NOMO-1 treated with dmso at 0.1 percent for 144 hours (cell line): Measurements from ENCODE around the gene TADA2A.

Source experiments
- DNase-seq: peaks from one replicate; lab custom pipeline; 2025; ENCODE audit not compliant: unreplicated experiment; lab: John Stamatoyannopoulos, UW

TADA2A gene

DNA sequence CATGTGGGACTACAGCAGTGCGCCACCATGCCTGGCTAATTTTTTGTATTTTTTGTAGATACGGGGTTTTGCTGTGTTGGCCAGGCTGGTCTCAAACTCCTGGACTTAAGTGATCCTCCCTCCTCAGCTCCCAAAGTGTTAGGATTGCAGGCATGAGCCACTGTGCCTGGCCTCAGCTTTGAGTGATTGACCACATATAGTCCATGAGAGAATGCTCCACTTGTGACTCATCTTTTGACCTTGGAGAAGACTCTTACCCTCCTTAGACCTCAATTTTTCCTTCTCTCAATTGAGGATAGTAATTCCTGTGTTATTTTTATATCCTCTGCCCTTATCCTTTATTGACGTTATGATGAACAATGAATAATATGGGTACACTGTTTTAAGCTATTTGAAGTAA is 52.1 kb downstream of the TADA2A start:
- DNase-seq = no peak

- no peak for DNase-seq
These were observed 55.0 kb downstream of the TADA2A start for GRCh38 chr17:37461668-37462067.

DNA sequence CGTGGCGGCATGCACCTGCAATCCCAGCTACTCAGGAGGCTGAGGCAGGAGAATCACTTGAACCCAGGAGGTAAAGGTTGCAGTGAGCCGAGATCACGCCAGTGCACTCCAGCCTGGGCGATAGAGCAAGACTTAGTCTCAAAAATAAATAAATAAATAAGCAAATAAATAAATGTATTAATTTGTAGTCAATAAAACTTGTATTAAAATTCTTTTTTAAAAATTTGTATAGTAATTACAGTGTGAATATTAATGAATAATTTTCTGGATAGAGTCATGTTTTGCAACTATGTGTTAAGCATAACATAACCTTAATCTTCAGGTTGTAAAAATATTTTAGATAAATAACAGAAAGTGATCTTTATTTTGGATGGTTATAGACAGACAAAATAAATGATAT is 55.8 kb downstream of the TADA2A start:
- no peak for DNase-seq

DNA sequence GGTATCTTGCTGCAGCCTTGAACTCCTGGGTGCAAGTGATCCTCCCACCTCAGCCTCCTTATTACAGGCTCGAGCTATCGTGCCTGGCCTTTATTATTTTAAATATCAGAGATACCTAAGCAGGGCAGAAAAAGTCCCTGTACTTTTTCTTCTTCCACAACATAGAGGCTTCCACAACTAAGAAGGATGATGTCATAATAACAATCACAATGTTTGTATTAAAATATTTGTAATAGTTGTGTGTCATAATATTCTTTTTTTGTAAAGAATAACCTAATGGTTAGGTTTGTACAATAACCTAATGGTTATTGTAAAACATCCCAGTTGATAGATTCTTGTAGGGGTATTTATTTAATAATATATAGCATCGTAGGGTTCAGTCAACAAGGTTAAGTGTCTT is 56.4 kb downstream of the TADA2A start:
- no peak for DNase-seq

DNA sequence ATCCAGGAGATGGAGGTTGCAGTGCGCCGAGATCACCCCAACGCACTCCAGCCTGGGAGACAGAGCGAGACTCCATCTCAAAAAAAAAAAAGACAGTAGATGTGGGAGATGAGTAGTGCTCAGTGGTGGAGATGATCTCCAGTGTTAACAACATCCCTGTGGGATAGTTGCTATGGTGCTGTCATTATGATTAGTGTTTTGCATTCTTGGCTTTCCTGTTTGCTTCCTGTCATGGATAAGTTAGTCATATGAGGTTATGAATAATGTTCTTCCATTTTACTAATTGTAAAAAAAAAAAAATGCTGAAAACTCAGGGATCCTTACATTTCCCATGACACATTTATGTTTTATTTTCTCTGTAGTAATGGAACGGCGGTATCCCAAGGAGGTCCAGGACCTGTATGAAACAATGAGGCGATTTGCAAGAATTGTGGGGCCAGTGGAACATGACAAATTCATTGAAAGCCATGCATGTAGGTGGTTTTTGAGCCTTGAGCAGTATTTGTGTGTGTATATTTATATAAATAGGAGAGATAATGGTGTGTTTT is 58.5 kb downstream of the TADA2A start:
- DNase-seq = no peak

- DNase-seq = no peak
These were observed 59.8 kb downstream of the TADA2A start for GRCh38 chr17:37466471-37466870.

GRCh38 chr17:37470181-37470580 is 63.5 kb downstream of the TADA2A start:
- DNase-seq = no peak

DNA sequence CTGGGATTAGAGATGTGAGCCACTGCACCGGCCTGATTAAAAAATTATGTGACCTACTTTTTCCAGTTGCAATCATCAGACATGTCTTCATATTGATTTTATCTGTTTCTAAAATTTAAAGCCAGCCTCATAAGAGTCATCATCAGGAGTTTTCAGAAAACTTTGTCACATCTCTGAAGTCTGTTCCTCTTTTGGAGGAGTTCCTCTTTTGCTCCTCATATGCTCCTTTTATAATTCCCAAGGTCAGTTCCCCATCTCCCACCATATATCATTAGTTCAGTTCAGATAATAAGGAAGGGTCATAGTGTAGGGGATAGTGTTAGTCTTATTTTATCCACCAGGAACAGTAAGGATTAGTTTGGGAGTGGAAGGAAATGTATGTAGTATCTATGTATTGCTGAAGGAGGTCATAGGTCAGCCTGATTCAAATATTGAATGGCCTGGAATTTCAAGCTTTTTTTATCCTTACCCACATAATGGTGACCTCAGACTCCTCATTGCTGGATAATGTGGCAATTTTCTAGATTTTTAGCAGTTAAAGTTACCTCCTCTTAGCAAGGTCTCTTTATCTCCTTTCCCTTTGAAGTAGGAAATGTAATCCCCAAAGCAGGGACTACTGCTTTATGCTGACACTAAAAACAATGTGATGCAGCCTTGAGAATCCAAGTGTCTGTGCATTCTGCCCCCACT is 69.2 kb downstream of the TADA2A start:
- DNase-seq = peak; percentile 4

DNA sequence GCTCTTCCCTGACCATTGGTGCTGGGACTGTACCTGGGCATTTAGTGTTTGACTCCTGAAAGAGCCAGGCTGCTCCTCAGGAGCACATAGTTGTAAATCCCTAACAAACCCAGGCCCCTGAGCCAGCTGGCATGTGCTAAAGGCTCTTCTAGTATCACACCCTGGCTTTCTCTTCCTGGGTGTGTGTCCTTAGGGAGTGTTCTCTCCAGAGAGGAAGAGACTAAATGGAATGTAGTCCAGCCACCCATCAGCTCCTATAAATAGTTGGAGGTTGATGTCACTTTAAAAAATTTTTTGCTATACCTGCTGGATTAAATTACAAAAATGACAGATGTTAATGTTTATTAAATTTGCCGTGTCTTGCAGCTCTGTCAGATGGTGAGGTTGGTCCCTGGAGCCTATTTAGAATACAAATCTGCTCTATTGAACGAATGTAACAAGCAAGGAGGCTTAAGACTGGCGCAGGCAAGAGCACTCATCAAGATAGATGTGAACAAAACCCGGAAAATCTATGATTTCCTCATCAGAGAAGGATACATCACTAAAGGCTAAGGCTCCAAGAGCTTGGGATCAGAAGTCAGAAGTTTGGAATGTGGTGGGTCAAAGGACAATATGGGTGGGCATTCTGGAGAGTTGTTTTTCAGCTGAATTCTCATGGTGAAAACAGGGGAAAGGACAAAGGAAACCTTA is 69.9 kb downstream of the TADA2A start:
- no peak for DNase-seq

DNA sequence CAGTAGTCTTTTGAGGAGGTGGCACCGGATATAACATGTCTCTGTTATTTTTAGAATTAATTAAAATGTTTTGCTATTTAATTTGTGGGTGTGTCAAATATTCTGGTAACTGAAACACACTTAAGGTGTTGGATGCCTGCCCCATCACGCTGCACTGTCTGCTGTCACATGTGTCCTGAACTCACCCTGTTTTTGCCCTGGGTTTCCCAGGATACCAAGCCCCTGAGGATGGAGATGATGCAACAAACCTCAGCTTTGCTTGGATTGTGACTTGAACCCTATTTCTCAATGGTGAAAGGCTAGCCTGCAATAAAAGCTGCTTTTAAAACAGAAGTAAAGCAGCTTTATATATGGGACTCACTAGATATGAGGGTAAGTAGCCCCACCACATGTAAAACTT is 71.5 kb downstream of the TADA2A start:
- no peak for DNase-seq

- DNase-seq = no peak
These were observed 72.3 kb downstream of the TADA2A start for GRCh38 chr17:37479025-37479424.

- DNase-seq = no peak
These were observed 73.7 kb downstream of the TADA2A start for GRCh38 chr17:37480427-37480826.

DNA sequence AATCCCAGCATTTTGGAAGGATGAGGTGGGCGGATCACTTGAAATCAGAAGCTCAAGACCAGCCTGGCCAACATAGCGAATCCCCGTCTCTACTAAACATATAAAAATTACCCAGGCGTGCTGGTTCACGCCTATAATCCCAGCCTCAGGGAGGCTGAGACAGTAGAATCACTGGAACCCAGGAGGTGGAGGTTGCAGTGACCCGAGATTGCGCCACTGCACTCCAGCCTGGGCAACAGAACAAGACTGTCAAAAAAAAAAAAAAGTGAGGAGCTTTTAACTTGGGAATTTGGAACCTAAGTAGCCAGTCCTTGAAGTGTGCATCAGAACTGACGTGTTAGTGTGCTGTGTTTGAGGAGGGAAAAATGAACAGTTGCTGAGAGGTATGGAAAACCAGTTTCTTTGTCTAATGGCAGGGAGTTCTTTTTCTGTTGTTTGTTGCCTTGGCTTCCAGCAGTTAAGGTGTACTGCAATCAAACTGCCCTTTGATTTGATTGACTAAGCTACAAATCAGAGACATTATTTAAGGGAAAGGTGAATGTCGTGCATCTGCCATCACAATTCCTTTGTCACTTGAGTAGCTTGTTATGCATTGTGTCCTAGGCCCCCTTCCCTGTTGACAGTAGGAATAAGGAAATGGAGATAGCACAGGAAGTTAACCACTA is 74.4 kb downstream of the TADA2A start:
- no peak for DNase-seq

DNA sequence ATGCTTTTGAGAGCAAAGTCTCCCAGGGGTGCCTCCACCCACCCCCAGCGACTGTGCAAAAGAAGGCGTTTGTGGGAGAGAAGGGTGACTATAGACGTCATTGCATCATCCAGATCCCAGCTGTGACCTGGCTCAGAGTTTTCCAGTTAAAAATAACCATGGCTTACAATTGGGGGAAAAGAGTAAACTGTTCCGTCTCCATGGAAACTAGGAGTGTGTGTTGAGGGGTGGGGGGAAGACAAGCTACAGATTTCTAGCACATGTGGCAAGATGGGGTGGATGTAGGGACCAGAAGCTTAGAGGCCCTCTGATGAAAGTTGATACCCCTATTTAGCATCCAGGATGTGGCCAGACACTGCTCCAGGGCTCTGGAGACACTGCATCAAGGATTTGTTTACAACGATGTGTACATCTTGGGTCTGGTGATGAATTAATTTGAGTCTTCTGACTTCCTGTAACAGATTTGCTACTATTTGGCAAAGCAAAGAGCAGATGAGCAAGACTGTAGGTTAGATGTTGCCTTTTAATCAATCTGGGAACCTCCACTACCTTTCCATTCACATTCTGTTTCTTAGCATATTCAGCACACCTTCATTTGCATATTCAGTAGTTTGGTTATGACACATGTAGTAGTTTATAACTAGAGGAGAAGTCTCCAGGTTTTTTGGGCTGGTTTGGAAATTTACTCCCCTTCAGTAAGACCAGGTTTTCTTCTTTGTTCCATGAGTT is 76.8 kb downstream of the TADA2A start:
- no peak for DNase-seq

DNA sequence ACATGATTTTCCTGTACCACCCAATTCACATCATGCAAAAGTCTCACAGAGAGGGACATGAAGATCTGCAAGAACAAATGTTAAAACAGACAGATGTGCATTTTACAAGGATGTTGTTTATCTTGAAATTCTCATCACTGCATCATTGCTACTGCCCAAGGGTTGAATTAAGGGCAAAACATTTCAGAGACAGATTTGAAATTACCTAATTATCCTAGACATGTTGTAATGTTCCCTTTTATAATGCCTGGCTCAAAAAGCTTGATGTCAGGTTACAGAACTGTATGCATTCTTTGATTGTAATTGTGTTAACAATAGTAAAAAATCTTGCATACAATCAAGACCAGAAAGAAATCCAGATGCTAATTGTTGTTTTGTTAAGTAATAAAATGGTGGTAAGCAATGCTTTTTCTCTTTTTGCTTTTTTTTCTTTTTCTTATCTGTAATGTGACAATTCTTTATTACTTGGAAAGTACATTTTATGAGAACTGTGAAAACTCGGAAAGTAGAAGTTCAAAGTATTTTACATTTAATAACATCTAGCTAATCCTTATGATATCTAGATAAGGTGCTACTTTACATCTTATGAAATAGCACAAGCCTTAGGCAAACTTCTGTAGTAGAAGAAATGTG is 79.4 kb downstream of the TADA2A start:
- no peak for DNase-seq

- peak; percentile 15 for DNase-seq
These were observed 81.4 kb downstream of the TADA2A start for GRCh38 chr17:37488009-37488604.

- DNase-seq = no peak
These were observed 82.0 kb downstream of the TADA2A start for GRCh38 chr17:37488607-37489196.

DNA sequence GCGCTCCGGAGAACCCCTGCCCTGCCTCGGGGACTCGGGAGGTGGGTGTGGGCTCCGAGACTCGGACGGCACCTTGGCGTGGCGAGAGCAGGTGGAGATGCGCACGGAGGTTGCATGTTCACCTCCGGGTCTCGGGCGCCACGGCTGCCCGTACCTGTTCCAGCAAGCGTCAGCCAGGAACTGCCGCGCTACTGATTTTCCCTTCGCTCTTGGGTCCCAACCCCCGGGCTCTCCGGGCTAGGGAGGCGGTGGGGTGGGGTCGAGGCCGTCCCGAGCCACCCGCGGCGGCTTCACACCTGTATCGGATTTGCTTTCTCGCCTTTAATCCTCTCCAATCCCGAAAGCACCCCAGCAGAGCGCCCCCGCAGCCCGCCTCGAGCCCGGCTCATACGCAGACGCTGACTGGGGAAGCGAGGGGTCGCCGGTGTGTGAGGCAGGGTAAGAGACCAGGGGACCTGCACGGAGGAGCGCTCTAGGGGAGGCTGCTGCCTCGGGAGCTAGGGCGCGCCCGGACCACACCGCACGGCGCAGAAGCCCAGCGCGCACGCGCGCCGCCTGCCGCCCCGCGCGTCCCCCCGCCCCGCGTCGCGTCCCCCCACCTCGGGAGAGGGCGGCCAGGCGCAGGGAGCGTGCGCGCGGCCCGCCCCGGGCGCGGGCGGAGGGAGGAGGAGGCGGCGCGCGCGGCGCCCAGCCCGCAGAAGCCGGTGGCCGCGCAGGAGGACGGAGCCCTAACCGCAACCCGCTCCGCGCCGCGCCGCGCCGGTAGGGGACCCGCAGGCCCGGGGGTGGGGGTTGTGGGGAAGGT is 82.7 kb downstream of the TADA2A start, which contains the start of gene DUSP14:
Gene DUSP14, plus strand, starts transcription at position 695 of the 805 bp plus-strand sequence. CDS start 22,382 bp downstream, outside the sequence.
- peak; percentile 38 for DNase-seq

GRCh38 chr17:37490022-37490587 is 83.4 kb downstream of the TADA2A start:
- DNase-seq = peak; percentile 22
